Gastroesophageal sphincter (tissue), 3 donors: Measurements from ENCODE around the gene NKD2.

Experiments used
- CTCF ChIP-seq, 4 experiments: fragments of 200-600 bp in 2 of 4; fragments of 450-650 bp in 2 of 4; sonication (generic) in 1 of 4; IDR thresholded peaks; one replicate each; pipeline ENCODE4 v1.5.1; 2017 to 2019; ENCODE audit warnings: antibody characterized with exemption in 4 of 4, mild to moderate bottlenecking in 2 of 4, moderate library complexity in 2 of 4
- POLR2A ChIP-seq, 2 donors: fragments of 450-650 bp; IDR thresholded peaks; one replicate each; pipeline ENCODE4 v1.6.1; 2017; ENCODE audit warnings: antibody characterized with exemption in 2 of 2, mild to moderate bottlenecking in 2 of 2, moderate library complexity in 1 of 2
- POLR2AphosphoS5 ChIP-seq: sonication (generic); formaldehyde crosslinking; IDR thresholded peaks from one replicate; pipeline ENCODE4 v1.6.1; 2017; ENCODE audit warnings: antibody characterized with exemption

GRCh38 chr5:1002836-1003235 lies 5.8 kb upstream of the NKD2 start:
- TF ChIP-seq POLR2A (IDR thresholded peaks at IDR 0.05) = no peak
- no peak for TF ChIP-seq CTCF (IDR thresholded peaks at IDR 0.05)
- TF ChIP-seq POLR2AphosphoS5 = no peak
